Muscle layer of duodenum (tissue), 2 donors: Measurements from ENCODE around the gene NKD2.

ENCODE experiments used
- H3K27ac ChIP-seq: one replicate; pipeline ENCODE4 v1.7.0; 2013; ENCODE audit warnings: mild to moderate bottlenecking, low read length
- H3K27me3 ChIP-seq: one replicate; pipeline ENCODE4 v1.7.0; 2013; ENCODE audit warnings: low read depth, mild to moderate bottlenecking, control low read depth, low read length
- H3K36me3 ChIP-seq, 2 donors: one replicate each; pipeline ENCODE4 v1.7.0; 2013; ENCODE audit warnings: low read length in 2 of 2, control low read depth in 1 of 2, mild to moderate bottlenecking in 1 of 2; ENCODE audit not compliant: insufficient read depth in 2 of 2, control insufficient read depth in 1 of 2
- H3K4me1 ChIP-seq, 2 donors: one replicate each; pipeline ENCODE4 v1.7.0; 2013; ENCODE audit warnings: low read length in 2 of 2, mild to moderate bottlenecking in 2 of 2, control low read depth in 1 of 2, moderate library complexity in 1 of 2; ENCODE audit not compliant: insufficient read depth in 2 of 2, control insufficient read depth in 1 of 2
- H3K4me3 ChIP-seq, 2 donors: one replicate each; pipeline ENCODE4 v1.7.0; 2013; ENCODE audit warnings: low read length in 2 of 2, low read depth in 1 of 2, mild to moderate bottlenecking in 1 of 2
- H3K9me3 ChIP-seq, 2 donors: one replicate each; pipeline ENCODE4 v1.7.0; 2013; ENCODE audit warnings: low read length in 2 of 2, control low read depth in 1 of 2, mild to moderate bottlenecking in 1 of 2; ENCODE audit not compliant: control insufficient read depth in 1 of 2
- donor health status: healthy.

The NKD2 gene

DNA sequence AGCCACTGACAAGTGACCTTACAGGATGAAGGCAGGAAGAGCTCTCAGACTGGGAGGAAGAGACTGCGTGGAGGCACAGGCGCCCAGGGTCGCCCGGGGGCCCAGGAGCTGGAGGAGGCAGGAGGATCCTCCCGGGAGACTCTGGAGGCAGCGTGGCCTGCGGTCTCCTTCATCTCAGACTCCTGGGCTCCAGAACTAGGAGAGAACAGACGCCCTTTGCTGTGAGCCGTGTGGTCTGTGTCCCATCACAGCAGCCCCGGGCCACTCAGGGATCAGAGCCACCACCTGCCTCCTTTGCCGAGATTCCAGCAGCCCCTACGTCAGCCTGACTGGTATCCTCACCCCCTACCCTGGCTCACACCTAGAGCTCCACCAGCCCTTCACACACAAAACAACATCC is 58.1 kb downstream of the NKD2 start:
- Histone ChIP-seq H3K4me3 (no peak overlapping the region), H3K27ac (no peak overlapping the region), H3K27me3 (no peaks in the 10 kb centered on the region), H3K36me3 (peaks cover 9 to 54% of the 10 kb centered on the region in 2 donors), H3K4me1 (no peaks in the 10 kb centered on the region), H3K9me3 (no peaks in the 10 kb centered on the region)

DNA sequence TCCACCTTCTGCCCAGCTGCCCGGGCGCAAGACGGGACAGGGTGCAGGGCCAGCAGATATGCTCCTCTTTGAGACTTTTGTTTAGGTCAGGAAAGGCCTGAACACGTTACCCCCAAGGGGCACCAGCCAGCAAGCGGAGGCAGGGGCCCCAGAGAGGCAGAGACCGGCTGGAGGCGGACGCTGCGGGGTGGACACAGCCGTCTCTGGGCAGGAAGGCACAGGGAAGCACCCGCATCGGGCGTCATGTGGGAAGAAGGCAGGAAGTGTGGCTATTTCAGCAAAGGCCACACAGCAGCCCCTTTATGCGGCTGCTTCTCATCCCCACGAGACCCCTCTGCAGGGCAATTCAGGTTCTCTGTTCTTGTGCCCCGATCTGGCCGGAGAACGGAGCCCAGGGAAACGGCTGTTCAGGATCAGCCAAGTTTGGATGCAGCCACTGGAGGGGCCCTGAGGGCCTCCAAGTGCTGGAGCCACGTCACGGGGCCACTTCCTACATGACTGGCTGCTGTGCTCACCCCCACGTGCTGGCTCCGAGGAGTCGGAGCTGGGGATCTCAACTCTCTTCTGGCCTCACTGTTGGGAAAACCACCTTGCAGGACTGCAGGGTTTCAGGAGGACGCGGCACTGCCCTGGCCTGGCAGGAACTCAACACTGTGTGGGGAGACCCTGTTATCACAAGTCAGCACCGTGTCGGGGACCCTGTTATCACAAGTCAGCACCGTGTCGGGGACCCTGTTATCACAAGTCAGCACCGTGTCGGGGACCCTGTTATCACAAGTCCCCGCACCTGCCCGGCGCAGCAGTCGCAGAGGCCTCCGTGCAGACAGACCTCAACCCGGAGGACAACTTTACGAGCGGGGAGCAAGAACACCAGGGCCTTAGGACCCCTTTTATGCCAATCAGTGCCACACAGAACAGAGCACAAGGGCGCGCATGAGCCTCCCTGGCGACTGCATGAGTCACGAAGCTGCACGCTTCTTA is 58.8 kb downstream of the NKD2 start:
- no peaks in the 10 kb centered on the region for H3K27me3 ChIP-seq
- no peaks in the 10 kb centered on the region for H3K9me3 ChIP-seq
- no peaks in the 10 kb centered on the region for H3K4me1 ChIP-seq
- H3K36me3 ChIP-seq, result peaks cover 9 to 48% of the 10 kb centered on the region in 2 donors
- no peak overlapping the region for H3K4me3 ChIP-seq
- H3K27ac ChIP-seq, result no peak overlapping the region

DNA sequence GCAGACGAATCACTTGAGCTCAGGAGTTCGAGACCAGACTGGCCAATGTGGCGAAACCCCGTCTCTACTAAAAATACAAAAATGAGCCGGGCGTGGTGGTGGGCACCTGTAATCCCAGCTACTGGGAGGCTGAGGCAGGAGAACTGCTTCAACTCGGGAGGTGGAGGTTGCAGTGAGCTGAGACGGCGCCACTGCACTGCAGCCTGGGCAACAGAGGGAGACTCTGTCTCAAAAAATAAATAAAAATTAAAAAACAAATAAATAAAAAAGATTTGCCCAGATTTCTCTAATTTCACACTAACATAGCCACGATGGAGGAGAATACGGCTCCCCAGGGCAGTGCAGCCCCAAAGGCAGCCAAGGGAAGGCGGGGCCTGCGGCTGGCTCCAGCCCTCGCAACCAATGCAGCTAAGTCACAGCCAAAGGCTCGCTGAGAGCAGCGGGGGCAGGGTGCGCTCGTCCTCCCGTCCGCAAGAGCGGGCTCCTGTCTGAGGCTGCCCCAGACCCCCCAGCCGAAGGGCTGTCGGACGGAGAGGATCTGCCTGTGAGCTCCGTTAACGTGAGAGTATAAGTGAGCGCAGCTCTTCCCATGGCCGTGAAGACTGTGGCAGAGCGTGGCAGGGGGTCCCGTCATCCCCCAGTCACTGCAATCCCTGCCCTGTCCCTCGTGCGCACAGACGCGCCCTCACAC is 59.7 kb downstream of the NKD2 start:
- no peak overlapping the region for H3K27ac ChIP-seq
- no peak overlapping the region for H3K4me3 ChIP-seq
- peaks cover 9 to 45% of the 10 kb centered on the region in 2 donors for H3K36me3 ChIP-seq
- no peaks in the 10 kb centered on the region for H3K4me1 ChIP-seq
- no peaks in the 10 kb centered on the region for H3K27me3 ChIP-seq
- no peaks in the 10 kb centered on the region for H3K9me3 ChIP-seq

DNA sequence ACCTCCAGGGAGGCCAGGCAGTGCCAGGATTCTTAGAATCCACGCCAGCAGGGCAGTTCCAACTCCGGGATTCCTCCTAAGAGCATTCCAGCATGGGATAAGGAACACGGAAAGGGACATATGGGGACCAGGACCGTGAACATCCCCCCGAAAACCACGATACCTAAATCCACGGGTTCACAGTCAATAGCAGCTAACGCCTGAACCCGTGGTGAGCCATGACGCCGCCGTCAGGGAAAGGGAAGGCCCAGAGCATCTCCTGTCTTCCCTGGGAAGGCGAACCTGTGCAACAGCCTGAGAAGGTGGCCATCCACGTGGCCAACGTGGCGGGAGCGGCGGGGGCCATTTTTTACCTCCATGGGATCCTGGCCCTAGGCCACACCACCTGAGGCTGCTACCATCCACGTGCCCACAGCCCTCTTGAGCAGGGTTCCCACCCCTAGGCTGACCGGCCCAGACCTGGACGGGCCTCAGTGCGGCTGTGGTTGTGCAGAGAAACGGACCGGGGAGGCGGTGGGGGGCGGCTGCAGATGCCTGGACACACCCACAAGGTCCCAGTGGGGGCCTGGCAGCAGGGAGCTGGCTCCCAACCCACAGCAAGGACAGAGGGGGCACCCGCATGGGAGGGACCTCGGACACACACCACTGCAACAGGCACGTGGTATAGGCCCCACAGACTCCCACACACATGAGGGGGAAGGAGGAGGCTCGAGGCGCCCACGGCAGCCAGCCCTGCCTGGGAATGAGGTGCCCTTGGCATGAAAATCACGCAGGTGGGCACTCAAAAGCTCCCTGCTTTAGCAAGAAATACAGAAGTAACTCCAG is 60.5 kb downstream of the NKD2 start:
- no peaks in the 10 kb centered on the region for H3K4me1 ChIP-seq
- H3K4me3 ChIP-seq, result no peak overlapping the region
- no peaks in the 10 kb centered on the region for H3K9me3 ChIP-seq
- H3K36me3 ChIP-seq, result peaks cover 9 to 47% of the 10 kb centered on the region in 2 donors
- no peaks in the 10 kb centered on the region for H3K27me3 ChIP-seq
- no peak overlapping the region for H3K27ac ChIP-seq

DNA sequence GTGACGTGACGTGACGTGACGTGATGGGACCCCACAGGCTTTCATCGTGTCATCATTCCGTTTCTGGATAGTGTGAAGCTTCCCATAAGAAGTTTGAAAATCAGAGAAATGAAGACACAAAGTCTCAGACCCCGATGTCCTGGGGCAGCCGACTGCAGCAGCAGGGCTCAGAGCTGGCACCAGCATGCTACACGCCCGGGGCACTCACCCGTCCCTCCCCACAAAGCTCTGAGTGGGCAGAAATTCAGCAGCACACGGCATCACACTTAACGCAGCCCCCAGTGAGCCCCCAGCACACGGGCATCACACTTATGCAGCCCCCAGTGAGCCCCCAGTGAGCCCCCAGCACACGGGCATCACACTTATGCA is 61.1 kb downstream of the NKD2 start:
- peaks cover 6 to 47% of the 10 kb centered on the region in 2 donors for H3K36me3 ChIP-seq
- no peaks in the 10 kb centered on the region for H3K9me3 ChIP-seq
- no peaks in the 10 kb centered on the region for H3K4me1 ChIP-seq
- no peaks in the 10 kb centered on the region for H3K27me3 ChIP-seq
- no peak overlapping the region for H3K4me3 ChIP-seq
- no peak overlapping the region for H3K27ac ChIP-seq

DNA sequence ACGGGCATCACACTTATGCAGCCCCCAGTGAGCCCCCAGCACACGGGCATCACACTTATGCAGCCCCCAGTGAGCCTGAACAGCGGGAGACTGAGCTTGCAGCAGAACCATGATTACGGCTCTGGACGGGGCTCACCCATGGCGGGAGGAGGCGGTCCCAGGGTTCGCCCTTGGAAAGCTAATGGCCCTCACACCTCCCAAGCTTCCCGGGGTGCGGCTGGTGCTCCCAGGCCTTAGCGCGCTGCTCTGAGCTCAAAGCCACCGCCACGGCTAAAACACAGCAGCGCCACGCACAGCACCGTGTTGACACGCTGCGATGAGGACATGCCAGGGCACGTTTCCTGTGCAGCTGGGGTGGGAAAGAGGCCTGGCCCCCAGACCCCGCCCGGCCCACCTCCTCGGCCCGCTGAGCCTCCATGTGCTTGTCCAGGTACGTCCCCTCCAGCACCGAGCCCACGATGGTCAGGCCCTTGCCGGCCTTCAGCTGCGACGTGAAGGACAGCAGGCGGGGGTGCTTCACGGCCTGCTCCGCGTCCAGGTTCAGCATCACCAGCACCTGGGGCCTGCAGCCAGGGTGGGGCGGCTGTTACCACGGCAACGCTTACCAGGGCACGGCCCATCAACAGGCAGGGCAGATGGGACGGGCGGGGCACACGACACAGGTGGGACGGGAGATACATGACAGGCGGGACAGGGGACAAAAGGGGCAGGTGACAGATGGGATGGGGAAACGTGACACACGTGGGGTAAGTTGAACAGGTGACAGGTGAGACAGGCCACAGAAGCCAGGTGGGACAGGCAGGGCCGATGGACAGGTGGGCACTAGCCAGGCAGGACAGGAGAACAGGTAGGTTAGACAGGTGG is 64.9 kb downstream of the NKD2 start:
- Histone ChIP-seq H3K27ac (no peak overlapping the region), H3K4me1 (no peaks in the 10 kb centered on the region), H3K36me3 (peaks cover 4 to 65% of the 10 kb centered on the region in 2 donors), H3K9me3 (no peaks in the 10 kb centered on the region), H3K4me3 (no peak overlapping the region), H3K27me3 (no peaks in the 10 kb centered on the region)

DNA sequence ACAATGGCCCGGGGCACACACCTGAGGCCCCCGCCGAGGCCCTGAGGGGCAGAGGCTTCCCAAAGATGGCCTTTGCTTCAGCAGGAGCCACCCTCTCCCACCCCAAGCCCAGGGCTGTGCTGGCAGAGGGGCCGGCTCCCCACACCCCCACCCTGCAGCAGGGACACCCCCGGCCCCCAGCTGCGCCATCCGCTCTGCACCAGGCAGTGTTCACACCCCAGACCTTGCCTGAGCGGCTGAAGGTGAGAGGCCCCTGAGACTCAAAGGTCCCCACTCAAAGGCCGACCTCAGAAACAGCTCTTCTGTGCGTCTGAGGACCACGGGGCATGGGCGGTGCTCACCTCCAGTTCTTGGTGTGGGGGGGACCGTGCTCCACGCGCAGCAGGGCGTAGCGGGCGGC is 65.6 kb downstream of the NKD2 start:
- no peak overlapping the region for H3K27ac ChIP-seq
- H3K27me3 ChIP-seq, result no peaks in the 10 kb centered on the region
- H3K36me3 ChIP-seq, result peaks cover 6 to 65% of the 10 kb centered on the region in 2 donors
- no peak overlapping the region for H3K4me3 ChIP-seq
- no peaks in the 10 kb centered on the region for H3K9me3 ChIP-seq
- no peaks in the 10 kb centered on the region for H3K4me1 ChIP-seq

DNA sequence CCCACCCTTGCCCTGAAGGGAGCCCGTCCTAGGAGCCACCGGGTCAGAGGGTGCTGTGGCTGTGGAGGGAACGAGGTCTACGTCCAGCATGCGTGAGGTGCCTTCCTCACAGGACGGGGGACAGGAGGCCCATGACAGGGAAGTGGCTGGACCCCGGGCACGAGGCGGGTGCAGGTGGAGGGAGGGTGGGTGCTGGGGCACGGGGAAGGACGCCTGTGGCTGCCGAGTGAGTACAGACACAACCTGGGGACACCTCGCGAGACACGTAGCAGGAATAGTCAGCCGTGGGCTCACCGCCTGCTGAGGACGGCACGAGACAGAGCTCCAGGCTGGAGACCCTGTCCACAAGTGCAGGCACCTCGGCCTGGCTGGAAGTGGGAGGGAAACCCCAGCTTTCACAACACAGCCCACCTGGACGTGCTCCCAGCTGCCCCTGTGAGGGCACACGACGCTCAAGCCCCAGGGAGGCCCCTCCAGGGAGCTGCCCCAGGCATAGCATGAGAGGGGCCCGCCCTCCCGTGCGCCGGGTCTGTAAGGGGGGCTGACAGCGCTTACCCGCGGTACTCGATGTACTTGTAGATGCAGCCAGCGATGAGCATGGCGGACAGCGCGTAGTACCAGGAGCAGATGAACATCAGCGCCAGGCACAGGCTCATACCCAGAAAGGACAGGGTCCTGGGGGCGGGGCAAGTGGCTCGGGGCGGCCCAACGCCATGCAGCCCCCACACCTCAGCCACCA is 66.4 kb downstream of the NKD2 start:
- no peaks in the 10 kb centered on the region for H3K4me1 ChIP-seq
- H3K27ac ChIP-seq, result no peak overlapping the region
- H3K36me3 ChIP-seq, result peaks cover 8 to 61% of the 10 kb centered on the region in 2 donors
- H3K9me3 ChIP-seq, result no peaks in the 10 kb centered on the region
- no peaks in the 10 kb centered on the region for H3K27me3 ChIP-seq
- no peak overlapping the region for H3K4me3 ChIP-seq

DNA sequence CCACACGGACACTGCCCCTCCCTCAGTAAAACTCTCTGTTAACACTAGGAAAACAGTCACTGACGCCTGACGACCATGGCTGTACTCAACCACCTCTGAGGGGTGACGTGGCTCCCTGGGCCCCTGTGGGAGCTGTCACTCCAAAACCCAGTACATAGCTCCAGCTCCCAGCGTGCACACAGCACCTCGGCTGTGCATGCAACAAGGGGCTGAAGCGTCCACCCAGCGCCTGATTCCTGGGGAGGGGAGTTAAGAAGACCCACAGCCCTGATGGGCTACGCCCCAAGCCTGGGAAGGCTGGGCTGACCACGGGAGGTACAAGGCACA is 66.9 kb downstream of the NKD2 start:
- no peak overlapping the region for H3K27ac ChIP-seq
- peaks cover 8 to 64% of the 10 kb centered on the region in 2 donors for H3K36me3 ChIP-seq
- H3K4me1 ChIP-seq, result no peaks in the 10 kb centered on the region
- H3K4me3 ChIP-seq, result no peak overlapping the region
- no peaks in the 10 kb centered on the region for H3K27me3 ChIP-seq
- H3K9me3 ChIP-seq, result no peaks in the 10 kb centered on the region

DNA sequence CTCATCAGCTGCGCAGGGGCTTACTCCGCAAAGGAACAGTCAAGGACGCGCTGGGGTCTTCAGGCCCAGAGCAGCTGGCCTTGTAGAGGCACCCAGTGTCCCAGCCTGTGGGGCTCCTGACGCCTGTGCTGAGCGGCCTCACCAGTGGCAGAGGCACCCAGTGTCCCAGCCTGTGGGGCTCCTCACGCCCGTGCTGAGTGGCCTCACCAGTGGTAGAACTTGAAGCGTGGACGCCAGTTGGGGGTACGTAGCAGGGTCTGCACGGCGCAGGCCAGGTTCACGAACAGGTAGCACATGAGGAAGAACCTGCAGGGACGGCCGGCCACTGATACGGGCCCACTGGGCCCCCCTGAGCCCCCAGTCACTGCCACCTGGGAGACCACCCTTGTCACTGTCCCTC is 67.3 kb downstream of the NKD2 start:
- no peaks in the 10 kb centered on the region for H3K4me1 ChIP-seq
- H3K9me3 ChIP-seq, result no peaks in the 10 kb centered on the region
- H3K36me3 ChIP-seq, result peaks cover 11 to 68% of the 10 kb centered on the region in 2 donors
- H3K27me3 ChIP-seq, result no peaks in the 10 kb centered on the region
- H3K27ac ChIP-seq, result no peak overlapping the region
- H3K4me3 ChIP-seq, result no peak overlapping the region
